Ascending aorta (tissue), 2 donors: ENCODE data around the gene LRRC27. TPM values are rescaled to one million over a fixed set of nuclear protein-coding genes. Genes with fewer than 3 reads are reported as not detected.

Experiments used
- DNase-seq, 2 donors: peaks; one replicate each; pipeline ENCODE4 v3.0.0-alpha.2; 2019; ENCODE audit warnings: low spot score in 2 of 2
- H3K27ac ChIP-seq, 2 donors: fragments of 200-600 bp; sonication (generic); one replicate each; pipeline ENCODE4 v1.5.1; 2016 to 2017; ENCODE audit warnings: mild to moderate bottlenecking in 1 of 2
- H3K27me3 ChIP-seq: fragments of 200-600 bp; sonication (generic); one replicate; pipeline ENCODE4 v1.5.1; 2017
- H3K36me3 ChIP-seq, 2 donors: fragments of 200-600 bp; sonication (generic); one replicate each; pipeline ENCODE4 v1.5.1; 2016
- H3K4me1 ChIP-seq, 2 donors: fragments of 200-600 bp; sonication (generic); one replicate each; pipeline ENCODE4 v1.5.1; 2016 to 2017; ENCODE audit warnings: mild to moderate bottlenecking in 1 of 2
- H3K4me3 ChIP-seq, 2 donors: fragments of 200-600 bp; sonication (generic); one replicate each; pipeline ENCODE4 v1.5.1; 2016 to 2017; ENCODE audit warnings: mild to moderate bottlenecking in 1 of 2
- H3K9me3 ChIP-seq, 2 donors: fragments of 200-600 bp; sonication (generic); one replicate each; pipeline ENCODE4 v1.5.1; 2016
- CTCF ChIP-seq, 3 experiments: fragments of 200-600 bp in 2 of 3; fragments of 450-650 bp in 1 of 3; sonication (generic) in 2 of 3; IDR thresholded peaks; one replicate each; pipeline ENCODE4 v1.5.1; 2016 to 2019; ENCODE audit warnings: antibody characterized with exemption in 3 of 3, mild to moderate bottlenecking in 1 of 3, moderate library complexity in 1 of 3
- intact Hi-C: fragments of 100-400 bp; cut with DNase I; formaldehyde crosslinking; loops from one replicate; pipeline ENCODE4 v1.15.1; 2023
- total RNA-seq: library from RNA; depleted of rRNA; stranded (reverse); fragments of >200 nt; gene quantifications from one replicate; pipeline ENCODE4 v1.1.0, GENCODE V29; 2016

Gene LRRC27
- total RNA-seq, 1 donor from 2014 or later: 2.0 TPM

GRCh38 chr10:132341781-132342180, 9.8 kb downstream of the LRRC27 start:
- Histone ChIP-seq H3K4me1 (no peaks in the 10 kb centered on the region), H3K27ac (no peak overlapping the region), H3K36me3 (peaks cover 0 to 17% of the 10 kb centered on the region in 2 donors), H3K27me3 (no peaks in the 10 kb centered on the region), H3K4me3 (no peak overlapping the region), H3K9me3 (peaks cover 0 to 3% of the 10 kb centered on the region in 2 donors)
- no peak for TF ChIP-seq CTCF (IDR thresholded peaks at IDR 0.05)
- DNase-seq: no peak
- intact Hi-C loops: no loop called here

DNA sequence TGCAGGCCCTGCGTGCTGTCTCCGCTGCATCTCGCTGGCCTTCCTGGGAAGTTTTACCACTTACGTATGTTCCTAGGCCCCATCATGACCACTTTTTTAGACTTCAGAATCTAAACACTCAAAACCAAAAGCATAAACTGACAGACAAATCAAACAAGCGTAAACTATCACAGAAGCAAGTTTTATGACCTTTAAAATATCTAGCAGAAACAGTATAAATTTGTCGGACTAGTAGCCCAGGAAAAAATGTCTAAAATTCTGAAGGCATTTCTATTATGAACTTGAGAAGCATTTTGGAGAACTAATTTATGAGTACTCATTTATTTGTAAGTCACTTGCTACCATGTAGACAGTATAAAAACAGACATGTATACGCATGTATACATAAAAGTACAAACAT, 10.6 kb downstream of the LRRC27 start:
- H3K4me3 ChIP-seq: no peak overlapping the region
- H3K4me1 ChIP-seq: no peaks in the 10 kb centered on the region
- no peaks in the 10 kb centered on the region for H3K27me3 ChIP-seq
- H3K27ac ChIP-seq: no peak overlapping the region
- peaks cover 0 to 17% of the 10 kb centered on the region in 2 donors for H3K36me3 ChIP-seq
- no peak for DNase-seq
- intact Hi-C loops: no loop called here
- H3K9me3 ChIP-seq: peaks cover 0 to 3% of the 10 kb centered on the region in 2 donors
- no peak for TF ChIP-seq CTCF (IDR thresholded peaks at IDR 0.05)

- Histone ChIP-seq H3K9me3 (peaks cover 0 to 3% of the 10 kb centered on the region in 2 donors), H3K36me3 (peaks cover 4 to 15% of the 10 kb centered on the region in 2 donors), H3K27ac (no peak overlapping the region), H3K27me3 (no peaks in the 10 kb centered on the region), H3K4me1 (no peaks in the 10 kb centered on the region), H3K4me3 (no peak overlapping the region)
- no peak for TF ChIP-seq CTCF (IDR thresholded peaks at IDR 0.05)
- intact Hi-C loops: no loop called here
- DNase-seq: no peak
These were observed 12.4 kb downstream of the LRRC27 start for GRCh38 chr10:132344386-132344785.

- DNase-seq: no peak
- Histone ChIP-seq H3K27me3 (no peaks in the 10 kb centered on the region), H3K4me3 (no peak overlapping the region), H3K4me1 (no peaks in the 10 kb centered on the region), H3K36me3 (peaks cover 4 to 10% of the 10 kb centered on the region in 2 donors), H3K27ac (no peak overlapping the region), H3K9me3 (peaks cover 0 to 3% of the 10 kb centered on the region in 2 donors)
- TF ChIP-seq CTCF (IDR thresholded peaks at IDR 0.05): no peak
- intact Hi-C loops: no loop called here
These were observed 13.4 kb downstream of the LRRC27 start for GRCh38 chr10:132345345-132345744.

DNA sequence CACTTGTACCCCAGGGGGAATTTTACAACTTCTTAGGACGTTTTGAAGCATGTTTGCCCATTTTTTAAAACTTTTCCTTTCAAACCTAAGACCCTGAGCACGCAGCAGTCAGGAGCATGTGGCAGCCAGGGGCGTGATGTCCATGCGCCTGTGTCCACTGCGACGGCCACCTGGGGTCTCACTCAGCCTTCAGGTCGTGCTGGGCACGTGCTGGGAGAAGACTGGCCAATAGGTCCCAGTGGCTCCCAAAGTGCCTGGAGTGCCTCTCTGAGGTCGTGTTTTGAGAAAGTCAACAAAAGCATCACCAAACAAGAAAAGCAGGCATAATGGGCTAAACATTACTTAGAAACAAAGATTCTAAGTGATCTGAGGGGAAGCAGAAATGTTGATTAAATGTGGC, 14.8 kb downstream of the LRRC27 start:
- peaks cover 4 to 10% of the 10 kb centered on the region in 2 donors for H3K36me3 ChIP-seq
- DNase-seq: no peak
- no peaks in the 10 kb centered on the region for H3K4me1 ChIP-seq
- intact Hi-C loops: no loop called here
- H3K27me3 ChIP-seq: no peaks in the 10 kb centered on the region
- H3K27ac ChIP-seq: no peak overlapping the region
- H3K4me3 ChIP-seq: no peak overlapping the region
- TF ChIP-seq CTCF (IDR thresholded peaks at IDR 0.05): no peak
- H3K9me3 ChIP-seq: peaks cover 0 to 3% of the 10 kb centered on the region in 2 donors
